Stomach (tissue), 9 donors: ENCODE data around the gene MRPL40. TPM values are rescaled to one million over a fixed set of nuclear protein-coding genes. Genes with fewer than 3 reads are reported as not detected.

Experiments
- DNase-seq, 2 donors: peaks; one replicate each; pipeline versions ENCODE4 v3.0.0 to v3.0.0-alpha.2; 2013 to 2019
- H3K27ac ChIP-seq, 5 donors: fragments of 200-600 bp in 4 of 5; sonication (generic) in 4 of 5; one replicate each; pipeline ENCODE4 v1.5.1; 2013 to 2019; ENCODE audit warnings: mild to moderate bottlenecking in 1 of 5, moderate library complexity in 1 of 5
- H3K27me3 ChIP-seq, 3 donors: fragments of 200-600 bp; sonication (generic); one replicate each; pipeline ENCODE4 v1.5.1; 2017 to 2019; ENCODE audit warnings: mixed run types in 1 of 3
- H3K36me3 ChIP-seq, 4 donors: fragments of 200-600 bp; sonication (generic); 1 replicate in 3 of 4; 2 replicates in 1 of 4; pipeline ENCODE4 v1.5.1; 2016 to 2019
- H3K4me1 ChIP-seq, 4 donors: fragments of 200-600 bp; sonication (generic); one replicate each; pipeline ENCODE4 v1.5.1; 2016 to 2019
- H3K4me3 ChIP-seq, 4 donors: fragments of 200-600 bp; sonication (generic) in 3 of 4; one replicate each; pipeline ENCODE4 v1.5.1; 2016 to 2019; ENCODE audit warnings: mild to moderate bottlenecking in 1 of 4
- H3K9me3 ChIP-seq, 4 donors: fragments of 200-600 bp; sonication (generic); one replicate each; pipeline ENCODE4 v1.5.1; 2016 to 2019
- CTCF ChIP-seq, 7 experiments: fragments of 450-650 bp in 4 of 7; fragments of 200-600 bp in 3 of 7; sonication (generic) in 3 of 7; IDR thresholded peaks; one replicate each; pipeline ENCODE4 v1.5.1; 2016 to 2019; ENCODE audit warnings: antibody characterized with exemption in 7 of 7, control low read depth in 2 of 7, mild to moderate bottlenecking in 1 of 7
- EP300 ChIP-seq: sonication (generic); formaldehyde crosslinking; IDR thresholded peaks from one replicate; pipeline ENCODE4 v1.6.1; 2017; ENCODE audit warnings: antibody characterized with exemption
- POLR2A ChIP-seq, 4 donors: fragments of 450-650 bp; IDR thresholded peaks; one replicate each; pipeline ENCODE4 v1.6.1; 2016; ENCODE audit warnings: antibody characterized with exemption in 4 of 4, control low read depth in 2 of 4, mild to moderate bottlenecking in 1 of 4, moderate library complexity in 1 of 4
- POLR2AphosphoS5 ChIP-seq, 3 donors: sonication (generic); formaldehyde crosslinking; IDR thresholded peaks; one replicate each; pipeline ENCODE4 v1.6.1; 2016; ENCODE audit warnings: antibody characterized with exemption in 3 of 3
- WGBS, 5 donors: extraction: QIAGEN DNeasy Blood & Tissue Kit in 3 of 5; methylation state at CpG; one replicate each; pipeline versions ENCODE4 v1.1.5 to v1.1.7; 2013 to 2018; 5-methylcytosine and 5-hydroxymethylcytosine counted together
- intact Hi-C: fragments of 100-400 bp; cut with DNase I; formaldehyde crosslinking; loops from one replicate; pipeline ENCODE4 v1.15.1; 2023; ENCODE audit warnings: low total_unique reads
- polyA plus RNA-seq, 3 donors: library from polyadenylated mRNA; stranded (reverse); fragments of 200-250 nt; gene quantifications; one replicate each; pipeline ENCODE4 v1.2.3, GENCODE V29; 2013
- total RNA-seq, 5 donors: library from RNA; depleted of rRNA; stranded (reverse); fragments of >200 nt; gene quantifications; one replicate each; pipeline versions ENCODE4 v1.1.0 to v1.2.3, GENCODE V29; 2014 to 2016
- donor health status: healthy with polysubstance abuse.
- donor health status: Bipolar disorder and iron deficiency.
- donor health status: healthy.

Gene MRPL40
- total and polyA plus RNA-seq, 8 donors: 2.3 to 61.1 (median 23.3) TPM

- DNase-seq: no peak
- TF ChIP-seq POLR2AphosphoS5 (IDR thresholded peaks at IDR 0.05): no peak
- TF ChIP-seq EP300: no peak
- no peak for TF ChIP-seq POLR2A (IDR thresholded peaks at IDR 0.05)
- TF ChIP-seq CTCF (IDR thresholded peaks at IDR 0.05): no peak
- WGBS, 5 donors: 80 to 95% (median 90%) methylated on average over 6 of the region's 6 CpGs
- no peak overlapping the region for H3K27ac ChIP-seq
- H3K27me3 ChIP-seq: no peaks in the 10 kb centered on the region
- intact Hi-C loops: no loop called here
- H3K9me3 ChIP-seq: no peaks in the 10 kb centered on the region
- no peaks in the 10 kb centered on the region for H3K4me1 ChIP-seq
- H3K36me3 ChIP-seq: peaks cover 97 to 100% (median 100%) of the 10 kb centered on the region in 4 donors
- no peak overlapping the region for H3K4me3 ChIP-seq
These were observed 35.6 kb downstream of the MRPL40 start for GRCh38 chr22:19467912-19468311.

GRCh38 chr22:19469421-19469820 lies 37.1 kb downstream of the MRPL40 start:
- Histone ChIP-seq H3K27me3 (no peaks in the 10 kb centered on the region), H3K4me3 (no peak overlapping the region), H3K36me3 (peaks cover 95 to 100% (median 100%) of the 10 kb centered on the region in 4 donors), H3K4me1 (no peaks in the 10 kb centered on the region), H3K27ac (no peak overlapping the region), H3K9me3 (no peaks in the 10 kb centered on the region)
- no peak for TF ChIP-seq EP300
- intact Hi-C loops: no loop called here
- DNase-seq: no peak
- 91 to 97% (median 95%) methylated on average over 7 of the region's 7 CpGs for WGBS, 5 donors

- Histone ChIP-seq H3K4me1 (peaks cover 0 to 4% (median 0%) of the 10 kb centered on the region in 4 donors), H3K27me3 (no peaks in the 10 kb centered on the region), H3K9me3 (no peaks in the 10 kb centered on the region), H3K27ac (no peak overlapping the region), H3K36me3 (peaks cover 94 to 100% (median 100%) of the 10 kb centered on the region in 4 donors), H3K4me3 (no peak overlapping the region)
- no peak for TF ChIP-seq POLR2AphosphoS5 (IDR thresholded peaks at IDR 0.05)
- no peak for TF ChIP-seq CTCF (IDR thresholded peaks at IDR 0.05)
- TF ChIP-seq EP300: no peak
- TF ChIP-seq POLR2A (IDR thresholded peaks at IDR 0.05): no peak
- DNase-seq: no peak
- intact Hi-C loops: no loop called here
- WGBS, 5 donors: 91 to 100% (median 98%) methylated on average over 2 of the region's 2 CpGs
These were observed 37.7 kb downstream of the MRPL40 start for GRCh38 chr22:19470010-19470409.

GRCh38 chr22:19471572-19471971 lies 39.2 kb downstream of the MRPL40 start:
- H3K4me1 ChIP-seq: peaks cover 0 to 19% (median 10%) of the 10 kb centered on the region in 4 donors
- H3K27ac ChIP-seq: no peak overlapping the region
- no peak overlapping the region for H3K4me3 ChIP-seq
- DNase-seq: no peak
- H3K27me3 ChIP-seq: no peaks in the 10 kb centered on the region
- no peak for TF ChIP-seq EP300
- TF ChIP-seq POLR2A (IDR thresholded peaks at IDR 0.05): no peak
- no peak for TF ChIP-seq POLR2AphosphoS5 (IDR thresholded peaks at IDR 0.05)
- TF ChIP-seq CTCF (IDR thresholded peaks at IDR 0.05): no peak
- 88 to 94% (median 91%) methylated on average over 10 to 11 of the region's 11 CpGs for WGBS, 5 donors
- peaks cover 78 to 95% (median 89%) of the 10 kb centered on the region in 4 donors for H3K36me3 ChIP-seq
- no peaks in the 10 kb centered on the region for H3K9me3 ChIP-seq
- intact Hi-C loops: no loop called here

- Histone ChIP-seq H3K27ac (no peak overlapping the region), H3K9me3 (no peaks in the 10 kb centered on the region), H3K4me3 (no peak overlapping the region), H3K36me3 (peaks cover 71 to 89% (median 83%) of the 10 kb centered on the region in 4 donors), H3K4me1 (peaks cover 4 to 25% (median 14%) of the 10 kb centered on the region in 4 donors), H3K27me3 (no peaks in the 10 kb centered on the region)
- WGBS, 5 donors: 89 to 96% (median 92%) methylated on average over 8 of the region's 8 CpGs
- intact Hi-C loops: no loop called here
- no peak for TF ChIP-seq POLR2A (IDR thresholded peaks at IDR 0.05)
- TF ChIP-seq EP300: no peak
- no peak for TF ChIP-seq CTCF (IDR thresholded peaks at IDR 0.05)
- TF ChIP-seq POLR2AphosphoS5 (IDR thresholded peaks at IDR 0.05): no peak
- no peak for DNase-seq
These were observed 39.9 kb downstream of the MRPL40 start for GRCh38 chr22:19472233-19472632.
